ENCODE results near the gene NUP43.
"Not testable (repeated sequence)": the region's sequence is repeated elsewhere in the genome, so short reads cannot be mapped to it uniquely, and the experiment has no call there.

NUP43 gene

DNA sequence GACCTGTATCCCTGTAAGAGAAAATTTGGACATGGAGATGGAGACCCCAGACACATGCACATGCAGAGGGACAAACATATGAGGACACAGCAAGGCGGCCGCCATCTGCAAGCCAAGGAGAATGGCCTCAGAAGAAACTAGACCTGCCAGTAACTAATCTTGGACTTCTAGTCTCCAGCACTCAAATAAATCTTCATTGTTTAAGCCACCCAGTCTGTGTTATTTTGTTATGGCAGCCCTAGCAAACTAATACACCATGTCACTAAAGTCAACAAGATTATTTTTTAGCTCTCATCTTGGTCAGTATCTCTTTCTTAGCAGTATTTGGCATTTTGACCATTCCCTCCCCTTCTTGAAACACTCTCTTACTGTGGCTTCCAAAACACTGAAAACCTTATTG lies 55.1 kb downstream of the NUP43 start:
- DNase-seq (ENCODE audit: insufficient read length, low spot score) (no peak), FAIRE-seq (no peak)
- TF ChIP-seq, protein P1, sequence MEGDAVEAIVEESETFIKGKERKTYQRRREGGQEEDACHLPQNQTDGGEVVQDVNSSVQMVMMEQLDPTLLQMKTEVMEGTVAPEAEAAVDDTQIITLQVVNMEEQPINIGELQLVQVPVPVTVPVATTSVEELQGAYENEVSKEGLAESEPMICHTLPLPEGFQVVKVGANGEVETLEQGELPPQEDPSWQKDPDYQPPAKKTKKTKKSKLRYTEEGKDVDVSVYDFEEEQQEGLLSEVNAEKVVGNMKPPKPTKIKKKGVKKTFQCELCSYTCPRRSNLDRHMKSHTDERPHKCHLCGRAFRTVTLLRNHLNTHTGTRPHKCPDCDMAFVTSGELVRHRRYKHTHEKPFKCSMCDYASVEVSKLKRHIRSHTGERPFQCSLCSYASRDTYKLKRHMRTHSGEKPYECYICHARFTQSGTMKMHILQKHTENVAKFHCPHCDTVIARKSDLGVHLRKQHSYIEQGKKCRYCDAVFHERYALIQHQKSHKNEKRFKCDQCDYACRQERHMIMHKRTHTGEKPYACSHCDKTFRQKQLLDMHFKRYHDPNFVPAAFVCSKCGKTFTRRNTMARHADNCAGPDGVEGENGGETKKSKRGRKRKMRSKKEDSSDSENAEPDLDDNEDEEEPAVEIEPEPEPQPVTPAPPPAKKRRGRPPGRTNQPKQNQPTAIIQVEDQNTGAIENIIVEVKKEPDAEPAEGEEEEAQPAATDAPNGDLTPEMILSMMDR (IDR thresholded peaks at IDR 0.05; ENCODE audit: insufficient read depth, missing control alignments): no peak

DNA sequence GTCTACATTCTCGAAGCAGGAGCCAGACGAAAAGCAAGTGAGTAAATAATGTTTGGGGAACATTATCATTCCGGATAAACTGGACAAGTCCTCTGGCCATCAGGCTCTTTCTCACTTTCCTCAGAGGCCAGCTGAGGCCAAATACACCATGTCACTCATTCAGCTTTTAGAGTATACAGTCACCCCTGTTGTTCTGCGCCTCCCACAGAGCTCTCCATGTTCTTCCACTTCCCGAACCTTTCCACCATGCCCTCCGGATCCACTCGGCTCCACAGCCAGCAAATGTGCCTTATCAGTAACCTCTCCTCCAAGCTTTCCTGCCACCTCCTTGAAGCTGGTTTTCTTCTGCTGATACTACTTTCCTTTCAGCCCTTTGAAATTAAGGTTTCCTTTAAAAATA lies 60.1 kb downstream of the NUP43 start:
- TF ChIP-seq, protein P1 (IDR thresholded peaks at IDR 0.05; ENCODE audit: insufficient read depth, missing control alignments): no peak
- no peak for DNase-seq (ENCODE audit: insufficient read length, low spot score)
- FAIRE-seq: no peak

DNA sequence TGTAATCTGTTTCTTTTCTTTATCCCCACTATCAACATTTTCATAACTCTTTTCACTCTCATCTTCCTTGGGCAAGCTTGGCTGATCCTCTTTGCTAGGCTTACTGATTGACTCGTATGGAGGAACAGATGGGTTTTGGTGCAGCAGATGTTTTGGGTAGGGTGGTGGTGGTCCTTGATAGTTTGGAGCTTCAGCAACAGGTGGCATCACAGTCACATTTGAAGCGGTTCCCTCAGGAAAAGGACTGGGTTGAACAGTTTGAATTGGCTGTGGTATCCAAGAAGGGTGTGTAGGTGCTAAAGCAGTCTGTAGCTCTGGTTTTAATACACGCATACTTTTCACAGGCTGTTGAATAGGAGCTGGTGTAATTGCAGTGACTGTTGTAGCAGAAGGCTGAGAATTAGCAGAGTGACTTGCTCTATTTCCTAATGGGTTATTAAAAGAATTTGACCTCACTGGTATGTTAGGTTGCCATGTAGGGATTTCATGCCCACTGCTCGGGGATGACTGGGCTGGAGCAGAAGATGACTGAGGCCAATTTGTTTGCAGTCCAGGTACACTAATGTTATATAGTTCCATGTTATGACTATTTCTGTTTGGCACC lies 63.0 kb downstream of the NUP43 start:
- TF ChIP-seq, protein P1 (IDR thresholded peaks at IDR 0.05; ENCODE audit: insufficient read depth, missing control alignments): peak; percentile 22
- DNase-seq (ENCODE audit: insufficient read length, low spot score): no peak
- FAIRE-seq: peak; percentile 96

DNA sequence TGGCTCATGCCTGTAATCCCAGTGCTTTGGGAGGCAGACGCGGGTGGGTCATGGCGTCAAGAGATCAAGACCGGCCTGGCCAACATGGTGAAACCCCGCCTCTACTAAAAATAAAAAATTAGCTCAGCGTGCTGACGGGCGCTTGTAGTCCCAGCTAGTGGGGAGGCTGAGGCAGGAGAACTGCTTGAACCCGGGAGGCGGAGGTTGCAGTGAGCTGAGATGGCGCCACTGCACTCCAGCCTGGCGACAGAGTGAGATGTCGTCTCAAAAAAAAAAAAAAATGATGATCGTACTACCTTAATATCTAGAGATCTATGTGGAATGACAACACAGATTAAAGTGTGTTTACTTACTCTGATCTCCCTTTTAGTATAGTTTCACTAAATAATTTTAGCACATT lies 64.5 kb downstream of the NUP43 start:
- not testable (repeated sequence) for DNase-seq (ENCODE audit: insufficient read length, low spot score); FAIRE-seq

- DNase-seq (ENCODE audit: insufficient read length, low spot score): no peak
- TF ChIP-seq, protein P1 (IDR thresholded peaks at IDR 0.05; ENCODE audit: insufficient read depth, missing control alignments): no peak
- peak; percentile 66 for FAIRE-seq
Observed at GRCh38 chr6:149681209-149681608, 65.1 kb downstream of the NUP43 start.

DNA sequence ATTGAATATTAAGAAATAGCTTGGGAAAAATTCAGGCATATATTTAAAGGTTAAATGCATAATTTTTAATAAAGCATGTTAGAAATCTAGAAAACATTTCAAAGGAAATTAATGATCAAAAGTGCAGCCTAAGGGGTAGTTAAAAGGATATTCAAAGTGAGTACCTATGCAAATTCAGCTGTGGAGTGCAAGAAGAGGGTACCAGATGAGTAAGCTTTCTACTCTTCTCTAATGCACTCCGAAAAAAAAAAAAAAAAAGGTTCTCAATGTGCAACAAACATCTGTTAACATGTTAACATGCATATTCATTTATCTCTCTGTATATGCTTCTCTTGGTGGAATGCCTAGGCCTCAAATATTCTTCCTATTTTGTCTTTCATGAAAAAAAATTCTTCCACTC lies 65.8 kb downstream of the NUP43 start:
- DNase-seq (ENCODE audit: insufficient read length, low spot score) (no peak), FAIRE-seq (peak; percentile 16)
- TF ChIP-seq, protein P1 (IDR thresholded peaks at IDR 0.05; ENCODE audit: insufficient read depth, missing control alignments): no peak

All from D721Med (cell line).